Gastroesophageal sphincter (tissue), 4 donors: ENCODE results near the gene RAET1L. TPM values are rescaled to one million over a fixed set of nuclear protein-coding genes. Genes with fewer than 3 reads are reported as not detected.
"Not testable (repeated sequence)": the region's sequence is repeated elsewhere in the genome, so short reads cannot be mapped to it uniquely, and the experiment has no call there.

Experiments used
- ATAC-seq: fragments of 150-250 bp; one replicate; pipeline ENCODE4 v1.9.1; 2016; ENCODE audit warnings: mild to moderate bottlenecking, moderate library complexity
- H3K27ac ChIP-seq, 4 donors: fragments of 200-600 bp; sonication (generic) in 3 of 4; 1 replicate in 3 of 4; 2 replicates in 1 of 4; pipeline ENCODE4 v1.5.1; 2016 to 2019
- H3K27me3 ChIP-seq: fragments of 200-600 bp; sonication (generic); one replicate; pipeline ENCODE4 v1.5.1; 2019
- H3K36me3 ChIP-seq, 2 donors: fragments of 200-600 bp; sonication (generic); one replicate each; pipeline ENCODE4 v1.5.1; 2019; ENCODE audit warnings: control low read depth in 1 of 2
- H3K4me1 ChIP-seq, 3 donors: fragments of 200-600 bp; sonication (generic); 1 replicate in 2 of 3; 2 replicates in 1 of 3; pipeline ENCODE4 v1.5.1; 2016 to 2019; ENCODE audit warnings: control low read depth in 2 of 3
- H3K4me3 ChIP-seq, 2 donors: fragments of 200-600 bp; sonication (generic); one replicate each; pipeline ENCODE4 v1.5.1; 2019; ENCODE audit warnings: mild to moderate bottlenecking in 1 of 2, moderate library complexity in 1 of 2
- H3K9me3 ChIP-seq, 3 donors: fragments of 200-600 bp; sonication (generic); one replicate each; pipeline ENCODE4 v1.5.1; 2017 to 2019; ENCODE audit warnings: control low read depth in 2 of 3
- EP300 ChIP-seq: sonication (generic); formaldehyde crosslinking; IDR thresholded peaks from one replicate; pipeline ENCODE4 v1.6.1; 2017; ENCODE audit warnings: antibody characterized with exemption, mild to moderate bottlenecking
- POLR2A ChIP-seq, 2 donors: fragments of 450-650 bp; IDR thresholded peaks; one replicate each; pipeline ENCODE4 v1.6.1; 2017; ENCODE audit warnings: antibody characterized with exemption in 2 of 2, mild to moderate bottlenecking in 2 of 2, moderate library complexity in 1 of 2
- POLR2AphosphoS5 ChIP-seq: sonication (generic); formaldehyde crosslinking; IDR thresholded peaks from one replicate; pipeline ENCODE4 v1.6.1; 2017; ENCODE audit warnings: antibody characterized with exemption
- WGBS, 2 donors: methylation state at CpG; one replicate each; pipeline ENCODE4 v1.1.5; 2018; ENCODE audit warnings: low coverage in 1 of 2; 5-methylcytosine and 5-hydroxymethylcytosine counted together
- total RNA-seq, 4 donors: library from RNA; depleted of rRNA; stranded (reverse); fragments of >200 nt; gene quantifications; one replicate each; pipeline ENCODE4 v1.1.0, GENCODE V29; 2016
- TF ChIP-seq, protein P1 (sequence below), 4 experiments: fragments of 200-600 bp in 2 of 4; fragments of 450-650 bp in 2 of 4; sonication (generic) in 1 of 4; IDR thresholded peaks; one replicate each; pipeline ENCODE4 v1.5.1; 2017 to 2019; ENCODE audit warnings: antibody characterized with exemption in 4 of 4, mild to moderate bottlenecking in 2 of 4, moderate library complexity in 2 of 4

RAET1L gene
- total RNA-seq = under 1 TPM in 2 of 4 donors, not detected in 2; 0.23 to 0.62 TPM

- peak within 1 kb of the TSS in 1 of 2 donors; percentile 43 for H3K4me3 ChIP-seq
- WGBS, 2 donors = 2 to 5% methylated on average over 15 to 19 of the region's 36 CpGs
- no peak within 1 kb of the TSS for H3K27ac ChIP-seq
- TF ChIP-seq POLR2AphosphoS5 (peak; percentile 29), EP300 (no peak), POLR2A (IDR thresholded peaks at IDR 0.05) (no peak)
- TF ChIP-seq, protein P1, sequence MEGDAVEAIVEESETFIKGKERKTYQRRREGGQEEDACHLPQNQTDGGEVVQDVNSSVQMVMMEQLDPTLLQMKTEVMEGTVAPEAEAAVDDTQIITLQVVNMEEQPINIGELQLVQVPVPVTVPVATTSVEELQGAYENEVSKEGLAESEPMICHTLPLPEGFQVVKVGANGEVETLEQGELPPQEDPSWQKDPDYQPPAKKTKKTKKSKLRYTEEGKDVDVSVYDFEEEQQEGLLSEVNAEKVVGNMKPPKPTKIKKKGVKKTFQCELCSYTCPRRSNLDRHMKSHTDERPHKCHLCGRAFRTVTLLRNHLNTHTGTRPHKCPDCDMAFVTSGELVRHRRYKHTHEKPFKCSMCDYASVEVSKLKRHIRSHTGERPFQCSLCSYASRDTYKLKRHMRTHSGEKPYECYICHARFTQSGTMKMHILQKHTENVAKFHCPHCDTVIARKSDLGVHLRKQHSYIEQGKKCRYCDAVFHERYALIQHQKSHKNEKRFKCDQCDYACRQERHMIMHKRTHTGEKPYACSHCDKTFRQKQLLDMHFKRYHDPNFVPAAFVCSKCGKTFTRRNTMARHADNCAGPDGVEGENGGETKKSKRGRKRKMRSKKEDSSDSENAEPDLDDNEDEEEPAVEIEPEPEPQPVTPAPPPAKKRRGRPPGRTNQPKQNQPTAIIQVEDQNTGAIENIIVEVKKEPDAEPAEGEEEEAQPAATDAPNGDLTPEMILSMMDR (IDR thresholded peaks at IDR 0.05) = no peak
- H3K9me3 ChIP-seq = no peaks in the 10 kb centered on the region
- no peaks in the 10 kb centered on the region for H3K36me3 ChIP-seq
- peak; percentile 66 for ATAC-seq
- H3K27me3 ChIP-seq = peaks cover 53% of the 10 kb centered on the region
- H3K4me1 ChIP-seq = peaks cover 0 to 16% (median 11%) of the 10 kb centered on the region in 3 donors
Observed at GRCh38 chr6:150025201-150025917, at the start of gene RAET1L. RAET1L (minus strand) TSS chr6:150025532; CDS start chr6:150025471, 61 bp downstream.

- H3K9me3 ChIP-seq = no peaks in the 10 kb centered on the region
- no peaks in the 10 kb centered on the region for H3K4me1 ChIP-seq
- 51 to 67% methylated on average over 2 of the region's 2 CpGs for WGBS, 2 donors
- H3K36me3 ChIP-seq = no peaks in the 10 kb centered on the region
- no peak for ATAC-seq
- no peak overlapping the region for H3K27ac ChIP-seq
- no peak overlapping the region for H3K4me3 ChIP-seq
- TF ChIP-seq POLR2A (IDR thresholded peaks at IDR 0.05) (no peak), POLR2AphosphoS5 (no peak), EP300 (no peak)
- H3K27me3 ChIP-seq = peaks cover 11% of the 10 kb centered on the region
Observed at GRCh38 chr6:150075034-150075421, 49.7 kb upstream of the RAET1L start.

DNA sequence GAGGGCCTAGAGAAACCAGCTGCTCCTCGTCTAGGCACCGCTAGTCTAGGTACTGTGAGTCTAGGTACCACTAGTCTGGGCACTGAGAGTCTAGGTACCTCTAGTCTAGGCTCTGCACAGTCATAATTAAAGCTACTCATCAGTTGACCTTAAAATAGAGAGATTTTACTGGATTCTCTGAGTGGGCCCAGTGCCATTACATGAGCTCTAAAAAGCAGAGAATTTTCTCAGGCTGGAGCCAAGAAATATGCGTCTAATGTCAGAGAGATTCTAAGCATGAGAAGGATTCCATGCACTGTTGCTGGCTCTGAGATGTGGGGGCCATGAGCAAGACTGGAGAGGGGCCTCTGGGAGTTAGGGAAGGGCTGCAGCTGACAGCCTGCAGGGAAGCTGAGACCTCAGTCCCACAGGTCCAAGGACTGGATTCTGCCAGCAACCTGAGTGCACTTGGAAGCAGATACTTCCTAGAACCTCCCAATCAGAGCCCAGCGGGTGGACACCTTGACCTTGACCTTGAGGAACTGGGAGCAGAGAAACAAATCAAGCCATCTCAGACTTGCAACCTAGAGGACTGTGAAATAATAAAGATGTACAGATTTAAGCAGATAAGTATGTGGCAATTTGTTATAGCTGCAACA, 49.2 kb upstream of the RAET1L start:
- not testable (repeated sequence) for H3K27ac ChIP-seq, ATAC-seq
- 100% methylated on average over 2 to 3 of the region's 4 CpGs for whole genome bisulfite sequencing, 2 donors

DNA sequence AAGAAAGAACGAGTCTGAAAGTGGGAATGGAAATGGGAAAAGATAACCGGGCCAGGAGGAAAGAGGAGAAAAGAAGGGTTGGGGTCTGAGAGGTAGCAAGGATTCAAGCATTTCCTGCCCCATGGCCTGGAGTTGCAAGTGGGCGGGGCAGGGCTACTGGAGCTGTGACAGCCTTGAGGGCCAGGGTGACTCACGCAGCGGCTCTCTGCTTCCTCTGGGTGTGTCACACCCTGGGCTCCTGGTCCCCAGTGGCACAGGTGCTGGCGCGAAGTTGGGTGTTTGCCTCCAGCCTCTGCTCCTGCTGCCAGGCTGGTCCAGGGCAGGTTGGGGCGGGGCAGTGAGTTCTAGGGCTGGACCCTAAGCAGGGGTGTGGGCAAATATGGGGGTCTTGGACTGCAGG, 46.9 kb upstream of the RAET1L start:
- Histone ChIP-seq H3K36me3 (no peaks in the 10 kb centered on the region), H3K27ac (no peak overlapping the region), H3K4me3 (no peak overlapping the region), H3K27me3 (peaks cover 6% of the 10 kb centered on the region), H3K9me3 (no peaks in the 10 kb centered on the region), H3K4me1 (peaks cover 0 to 19% (median 6%) of the 10 kb centered on the region in 3 donors)
- no peak for ATAC-seq
- TF ChIP-seq POLR2AphosphoS5 (no peak), POLR2A (IDR thresholded peaks at IDR 0.05) (no peak), EP300 (no peak)
- TF ChIP-seq, protein P1 (IDR thresholded peaks at IDR 0.05) = no peak
- 60 to 90% methylated on average over 1 to 3 of the region's 8 CpGs for WGBS, 2 donors

More for the DNA sequence above, 49.2 kb upstream of the RAET1L start:
- peaks cover 11% of the 10 kb centered on the region for H3K27me3 ChIP-seq
- not testable (repeated sequence) for H3K9me3 ChIP-seq, H3K4me1 ChIP-seq, H3K36me3 ChIP-seq, H3K4me3 ChIP-seq

DNA sequence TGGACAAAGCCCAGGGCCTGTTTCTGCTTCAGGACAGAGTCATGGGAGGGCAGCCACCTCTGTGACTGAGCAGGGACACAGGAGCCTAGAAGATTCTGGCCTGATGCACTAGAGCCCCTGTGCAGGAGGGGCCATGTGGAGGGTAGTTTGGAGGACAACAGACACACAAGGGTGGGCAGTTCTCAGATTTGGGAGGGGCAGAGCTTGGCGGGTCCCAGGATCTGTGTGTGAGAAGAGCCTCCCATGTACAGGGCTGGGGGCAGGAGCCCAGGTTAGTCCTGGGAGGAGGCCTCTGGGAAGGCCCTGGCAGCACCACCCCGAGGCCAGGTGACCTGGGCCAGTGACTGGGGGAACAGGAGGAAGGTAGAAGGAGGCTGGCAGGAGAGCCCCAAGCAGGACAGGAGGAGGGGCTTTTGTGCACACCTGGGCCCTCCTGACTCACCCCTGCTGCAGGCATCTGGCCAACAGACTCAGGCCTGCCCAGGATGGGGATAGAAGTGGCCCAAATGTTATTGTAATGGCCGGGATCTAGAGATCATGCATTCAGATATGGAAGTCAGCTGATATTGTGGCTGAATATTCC, 45.0 kb upstream of the RAET1L start:
- H3K9me3 ChIP-seq = no peaks in the 10 kb centered on the region
- ATAC-seq = no peak
- H3K27me3 ChIP-seq = peaks cover 14% of the 10 kb centered on the region
- TF ChIP-seq, protein P1 (IDR thresholded peaks at IDR 0.05) = no peak
- TF ChIP-seq POLR2A (IDR thresholded peaks at IDR 0.05) (no peak), POLR2AphosphoS5 (no peak), EP300 (no peak)
- no peak overlapping the region for H3K4me3 ChIP-seq
- no peak overlapping the region for H3K27ac ChIP-seq
- WGBS, 2 donors = 83 to 100% methylated on average over 1 to 2 of the region's 3 CpGs
- H3K36me3 ChIP-seq = no peaks in the 10 kb centered on the region
- H3K4me1 ChIP-seq = peaks cover 0 to 19% (median 6%) of the 10 kb centered on the region in 3 donors
